Left ventricle myocardium superior (tissue), 1 donor: ENCODE measurements around the gene F10. TPM values are rescaled to one million over a fixed set of nuclear protein-coding genes. Genes with fewer than 3 reads are reported as not detected.

ENCODE experiments used
- ATAC-seq: fragments of 200-7000 bp; cut with Tn5 transposase; one replicate; pipeline ENCODE4 v1.9.1; 2020; ENCODE audit warnings: mild to moderate bottlenecking, moderate library complexity
- DNase-seq: peaks from one replicate; pipeline ENCODE4 v3.0.0-alpha.2; 2020
- intact Hi-C: fragments of 100-400 bp; cut with micrococcal nuclease; formaldehyde crosslinking; loops from one replicate; pipeline ENCODE4 v1.11.0; 2022
- total RNA-seq: library from RNA; stranded (reverse); fragmentation: NEBNext Ultra II Directional; extraction: Animal tissue kit (Norgen Biotek cat#: 25700); gene quantifications from one replicate; pipeline ENCODE4 v1.2.1, GENCODE V29; 2021
- donor health status: DM: no; HTN: yes; CAD: no; lungs with severe emphysema.

Gene F10
- total RNA-seq, 1 donor from 2014 or later = 7.1 TPM

DNA sequence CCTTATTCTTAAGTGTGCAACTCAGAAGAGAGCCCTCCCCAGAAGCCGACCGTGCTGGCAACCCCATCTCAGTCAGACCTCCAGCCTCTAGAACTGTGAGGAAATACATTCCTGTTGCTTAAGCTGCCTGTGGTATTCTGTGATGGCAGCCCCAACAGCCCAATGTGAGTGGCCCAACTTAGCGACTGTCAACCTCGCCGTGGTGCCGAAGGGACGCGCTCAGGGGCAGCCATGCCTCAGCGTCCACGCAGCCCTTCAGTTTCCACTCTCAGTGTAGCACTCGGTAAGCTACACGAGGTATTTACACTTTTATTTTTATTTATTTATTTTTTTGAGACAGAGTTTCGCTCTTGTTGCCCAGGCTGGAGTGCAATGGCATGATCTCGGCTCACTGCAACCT lies 54.2 kb downstream of the F10 start:
- DNase-seq (no peak), ATAC-seq (no peak)
- intact Hi-C loops = no loop called here

DNA sequence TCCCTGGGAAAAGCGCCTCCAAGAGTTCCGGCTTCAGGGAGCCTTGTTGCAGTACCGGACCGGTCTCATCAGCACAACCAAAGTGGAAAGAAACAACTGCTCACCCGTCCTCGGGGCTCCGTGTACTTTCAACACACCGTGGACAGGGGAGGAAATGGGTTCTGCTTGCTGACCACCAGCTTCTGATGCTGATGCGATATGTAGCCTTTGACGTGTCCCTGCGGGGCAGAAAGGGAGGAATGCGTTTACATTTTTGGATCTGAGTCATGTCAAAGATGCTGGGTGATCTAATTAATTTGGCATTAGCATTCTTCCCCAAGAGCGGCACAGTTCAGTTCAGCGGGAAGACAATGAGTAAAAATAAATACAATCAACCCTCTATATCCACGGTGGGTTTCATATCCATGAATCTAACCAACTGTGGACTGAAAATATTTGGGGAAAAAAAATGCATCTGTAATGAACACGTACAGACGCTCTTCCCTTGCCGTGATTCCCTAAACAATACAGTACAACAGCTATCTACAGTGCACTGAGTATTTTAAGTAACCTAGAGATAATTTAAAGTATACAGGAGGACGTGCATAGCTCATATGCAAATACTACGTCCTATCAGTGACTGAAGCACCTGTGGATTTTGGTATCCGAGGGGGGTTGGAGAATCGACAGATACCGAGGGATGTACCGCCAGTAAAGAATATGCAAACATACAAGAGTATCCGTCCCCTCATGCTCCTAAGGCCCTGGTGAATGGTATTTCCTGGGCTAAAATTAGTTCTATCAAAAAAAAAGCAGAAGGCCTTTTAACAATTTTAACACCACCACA lies 55.7 kb downstream of the F10 start:
- DNase-seq (no peak), ATAC-seq (peak; percentile 26)
- intact Hi-C loops = no loop called here

DNA sequence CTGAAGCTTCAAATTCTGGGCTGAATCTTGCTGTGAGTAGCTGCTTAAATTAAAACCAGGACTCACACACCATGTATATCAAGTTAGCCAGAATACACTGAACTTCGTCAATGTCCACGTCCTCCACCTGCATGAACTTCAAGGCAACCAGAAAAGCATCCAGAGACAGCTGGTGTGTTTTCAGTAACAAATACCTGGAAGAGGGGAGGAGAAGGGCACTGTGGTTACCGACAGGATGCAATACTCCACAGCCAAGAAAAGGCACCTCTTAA lies 56.2 kb downstream of the F10 start:
- intact Hi-C loops = no loop called here
- no peak for DNase-seq
- no peak for ATAC-seq

DNA sequence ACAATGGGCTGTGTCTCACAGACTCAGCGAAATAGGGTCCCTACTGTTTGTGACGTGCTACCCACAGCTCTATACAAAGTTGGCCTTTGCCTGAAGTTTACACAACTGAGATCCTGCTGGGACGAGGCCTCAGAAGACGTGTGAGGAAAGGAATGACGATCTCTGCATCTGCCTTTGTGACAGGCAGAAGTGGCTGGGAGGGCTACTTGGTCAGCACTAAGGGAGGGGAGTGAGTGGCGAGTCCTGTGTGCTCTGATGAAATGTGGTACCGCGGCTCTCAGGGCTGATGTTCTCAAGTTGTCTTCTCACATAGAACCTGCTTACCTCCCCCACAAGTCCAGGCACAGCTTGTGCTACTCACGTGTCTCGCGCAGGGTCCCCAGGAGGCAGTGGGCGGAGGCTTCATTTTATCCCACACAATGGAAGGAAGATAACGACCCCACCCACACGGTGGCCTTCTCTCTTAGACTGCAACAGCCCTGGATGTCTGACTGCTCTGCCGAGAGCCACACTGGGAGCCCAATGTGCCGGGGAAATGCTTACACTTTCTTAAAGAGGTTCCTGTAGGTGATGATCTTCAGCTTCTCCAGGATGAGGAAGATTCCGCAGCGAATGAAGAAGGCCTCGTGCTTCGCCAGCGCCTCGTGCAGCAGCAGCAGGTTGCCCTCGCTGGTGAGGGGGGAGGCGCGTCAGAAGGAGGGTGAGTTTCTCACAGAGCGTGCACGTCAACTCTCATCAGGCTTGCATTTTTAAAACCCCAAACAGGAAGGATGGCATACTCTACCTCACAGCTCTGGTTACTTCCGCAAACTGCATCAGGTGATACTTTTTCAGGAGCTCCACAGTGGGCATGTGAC lies 57.0 kb downstream of the F10 start:
- DNase-seq (no peak), ATAC-seq (peak; percentile 56)
- intact Hi-C loops = no loop called here

DNA sequence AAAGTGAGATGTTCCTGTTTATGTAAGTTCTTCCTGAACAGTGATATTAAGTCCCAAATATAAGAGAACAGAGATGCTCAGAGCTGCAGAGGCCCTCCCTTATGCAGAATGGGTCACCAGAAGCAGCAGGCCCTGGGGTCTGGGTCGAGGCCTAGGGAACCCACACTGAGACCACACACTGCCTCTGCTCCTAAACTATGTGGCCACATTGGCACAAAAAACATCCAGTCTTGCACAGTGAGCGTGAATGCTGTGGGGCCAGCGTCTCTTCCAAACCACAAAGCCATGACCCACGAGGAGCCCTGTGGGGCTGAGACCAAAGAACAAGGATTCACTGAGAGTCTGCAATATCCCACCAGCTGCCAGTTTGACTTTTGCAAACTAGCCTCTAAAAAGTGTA lies 59.4 kb downstream of the F10 start:
- intact Hi-C loops = no loop called here
- ATAC-seq (no peak), DNase-seq (no peak)

DNA sequence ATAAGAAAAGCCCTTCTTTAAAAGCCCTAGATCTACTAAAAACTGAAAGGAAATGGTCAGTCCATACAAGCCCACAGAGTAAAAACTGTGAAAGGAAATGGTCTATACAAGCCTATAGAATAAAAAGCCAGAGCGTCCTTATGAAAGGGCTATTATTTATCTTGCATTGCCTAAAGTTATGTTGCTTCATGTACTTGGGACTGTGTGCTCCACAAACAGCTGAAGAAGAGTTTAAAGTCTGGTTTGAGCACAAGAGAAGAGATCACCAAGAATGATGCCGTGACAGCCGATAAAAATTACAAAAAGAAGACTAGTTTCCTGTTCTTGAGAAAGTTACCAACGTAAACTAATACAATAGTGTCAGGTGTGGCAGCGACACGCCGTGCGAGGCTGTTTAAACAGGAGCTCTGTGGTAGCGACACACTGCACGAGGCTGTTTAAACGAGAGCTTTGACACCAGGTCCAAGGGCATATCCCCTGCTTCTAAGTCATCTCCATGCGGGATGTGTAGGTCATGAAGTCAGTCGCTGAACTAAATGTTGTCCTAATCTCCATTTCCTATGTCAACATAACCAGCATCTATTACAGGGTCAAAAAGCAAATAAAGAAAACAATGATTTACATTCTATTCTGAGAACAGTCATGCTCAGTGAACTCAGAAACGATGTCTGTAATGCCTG lies 61.0 kb downstream of the F10 start:
- DNase-seq (no peak), ATAC-seq (no peak)
- intact Hi-C loops = no loop called here

DNA sequence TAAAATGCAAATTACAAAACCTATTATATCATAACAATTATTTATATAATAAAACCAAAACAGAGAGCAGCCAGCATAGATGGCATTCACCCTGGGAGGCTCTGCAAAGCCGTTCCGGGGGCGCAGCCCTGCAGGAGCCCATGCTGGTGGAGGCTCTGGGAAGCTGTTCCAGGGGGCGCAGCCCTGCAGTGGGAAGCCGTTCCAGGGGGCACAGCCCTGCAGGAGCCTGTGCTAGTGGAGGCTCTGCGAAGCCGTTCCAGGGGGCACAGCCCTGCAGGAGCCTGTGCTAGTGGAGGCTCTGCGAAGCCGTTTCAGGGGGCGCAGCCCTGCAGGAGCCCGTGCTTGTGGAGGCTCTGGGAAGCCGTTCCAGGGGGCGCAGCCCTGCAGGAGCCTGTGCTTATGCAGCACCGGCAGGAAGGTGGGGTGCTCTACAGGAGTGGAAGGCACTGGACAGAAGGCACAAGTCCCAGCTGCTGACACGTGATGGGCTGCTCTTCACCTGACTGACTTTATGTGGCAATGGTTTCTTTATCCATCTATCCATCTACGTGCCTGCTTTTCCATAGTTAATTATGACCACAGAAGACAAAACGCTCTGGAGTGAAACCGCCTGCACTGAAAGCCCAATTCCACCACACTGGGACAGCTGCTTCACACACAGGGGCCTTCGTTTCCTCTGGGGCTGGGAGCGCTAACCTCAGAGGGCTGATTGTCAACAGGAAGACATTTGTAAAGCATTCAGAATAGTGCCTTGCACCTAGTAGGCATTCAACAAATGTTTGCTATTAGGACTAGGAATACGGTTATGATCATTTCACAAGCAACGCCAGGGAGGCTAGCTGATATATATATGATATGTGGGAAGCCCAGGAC lies 62.2 kb downstream of the F10 start:
- ATAC-seq = no peak
- intact Hi-C loops = no loop called here

DNA sequence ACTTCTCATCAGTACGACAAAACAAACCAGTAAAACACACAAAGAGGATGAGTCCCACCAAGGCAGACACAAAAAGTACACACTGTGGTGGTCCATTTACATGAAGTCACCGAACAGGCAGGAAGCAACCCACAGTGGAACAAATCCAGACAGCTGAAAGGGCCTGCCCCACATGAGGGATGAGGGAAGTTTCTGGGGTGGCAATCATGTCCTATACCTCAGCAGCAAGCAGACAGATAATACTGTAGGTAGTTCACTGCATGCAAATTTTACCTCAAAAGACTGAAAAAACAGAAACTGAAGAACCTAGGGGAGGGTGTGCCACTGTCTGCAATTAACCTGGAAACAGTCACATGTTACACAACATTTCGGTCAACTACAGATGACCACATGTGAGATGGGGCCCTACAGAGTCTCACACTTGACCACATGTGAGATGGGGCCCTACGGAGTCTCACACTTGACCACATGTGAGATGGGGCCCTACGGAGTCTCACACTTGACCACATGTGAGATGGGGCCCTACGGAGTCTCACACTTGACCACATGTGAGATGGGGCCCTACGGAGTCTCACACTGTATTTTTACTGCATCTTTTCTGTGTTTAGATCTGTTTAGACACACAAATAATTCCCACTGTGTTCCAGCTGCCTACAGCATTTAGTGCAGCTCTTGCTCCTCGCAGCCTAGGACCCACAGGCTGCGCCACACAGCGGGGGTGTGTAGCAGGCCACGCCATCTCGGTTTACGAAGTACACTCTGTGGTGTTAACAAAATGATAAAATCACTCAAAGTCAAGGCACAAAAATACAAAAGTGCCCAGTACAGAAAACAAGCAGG lies 63.7 kb downstream of the F10 start:
- intact Hi-C loops = no loop called here
- no peak for ATAC-seq

More for the DNA sequence above, 62.2 kb downstream of the F10 start:
- DNase-seq = no peak

DNA sequence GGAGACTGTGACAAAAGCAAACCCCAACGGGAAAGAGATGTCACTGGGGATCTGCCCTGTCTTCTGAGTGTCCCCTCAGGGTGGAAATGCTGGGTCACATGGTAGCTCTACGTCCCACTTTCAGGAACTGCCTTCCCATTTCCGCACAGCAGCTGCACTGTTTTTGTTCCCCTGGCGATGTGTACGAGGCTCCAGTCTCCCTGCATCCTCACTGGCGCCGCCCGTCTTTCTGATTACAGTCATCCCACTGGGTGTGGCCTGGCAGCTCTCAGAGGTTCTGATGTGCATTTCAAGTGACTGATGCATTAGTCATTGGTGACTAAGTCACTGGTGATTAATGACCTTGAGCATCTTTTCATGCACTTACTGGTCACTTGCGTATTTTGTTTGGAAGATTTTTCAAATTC lies 64.7 kb downstream of the F10 start:
- ATAC-seq = peak; percentile 99
- intact Hi-C loops = no loop called here
- peak; percentile 89 for DNase-seq

More for the DNA sequence above, 63.7 kb downstream of the F10 start:
- DNase-seq = no peak

DNA sequence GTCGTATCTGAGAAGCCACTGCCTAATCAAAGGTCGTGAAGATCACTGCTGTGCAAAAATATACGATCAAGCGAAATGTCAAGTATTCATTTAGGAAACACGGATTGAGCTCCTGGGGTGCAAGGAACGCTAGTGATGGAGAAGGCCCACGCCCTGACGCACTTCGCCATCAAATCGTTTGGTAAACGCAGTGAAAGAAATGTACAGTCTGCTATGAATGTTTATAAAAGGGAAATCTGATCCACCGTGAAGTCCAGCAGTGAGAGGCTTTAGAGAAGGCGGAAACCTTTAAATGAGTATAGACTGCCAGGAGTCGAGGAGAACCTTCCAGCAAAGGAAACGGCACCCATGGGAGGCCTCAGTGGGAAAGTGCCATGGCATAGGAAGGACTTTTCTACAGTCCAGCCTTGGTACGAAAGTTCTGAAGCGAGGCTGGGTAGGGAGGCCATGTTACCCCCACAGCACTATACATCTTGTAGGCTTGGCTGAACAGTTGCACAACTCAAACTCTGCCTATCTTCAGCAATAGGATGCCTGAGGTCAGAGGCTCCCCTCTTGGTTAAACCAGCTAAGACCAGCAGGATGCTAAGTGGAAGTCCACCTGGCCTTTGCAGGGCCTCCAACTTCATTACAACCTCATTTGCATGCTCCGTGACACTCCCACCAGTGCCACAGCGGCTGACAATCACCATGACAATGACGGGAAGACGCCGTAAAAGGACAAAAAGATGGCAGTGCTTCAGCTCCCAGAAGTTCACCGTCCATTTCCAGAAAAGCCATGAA lies 65.5 kb downstream of the F10 start:
- DNase-seq = no peak
- intact Hi-C loops = no loop called here
- ATAC-seq = no peak

DNA sequence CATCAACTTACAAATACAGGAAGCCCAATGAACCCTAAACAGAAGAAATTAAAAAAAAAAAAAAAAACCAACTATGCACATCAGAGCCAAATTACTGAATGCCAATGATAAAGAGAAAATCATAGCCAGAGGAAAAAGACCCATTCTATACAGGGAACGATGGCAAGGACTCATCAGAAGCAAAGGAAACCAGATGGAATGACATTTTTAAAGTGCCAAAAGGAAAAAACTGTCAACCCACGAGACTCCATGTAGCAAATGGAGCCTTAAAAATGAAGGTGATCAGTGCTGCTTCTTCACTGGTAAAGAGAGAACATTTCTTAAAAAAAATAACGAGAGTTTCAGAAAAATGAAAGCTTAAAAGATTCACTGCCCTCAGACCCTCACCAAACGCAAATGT lies 67.6 kb downstream of the F10 start:
- intact Hi-C loops = no loop called here
- DNase-seq = no peak
- ATAC-seq = no peak

DNA sequence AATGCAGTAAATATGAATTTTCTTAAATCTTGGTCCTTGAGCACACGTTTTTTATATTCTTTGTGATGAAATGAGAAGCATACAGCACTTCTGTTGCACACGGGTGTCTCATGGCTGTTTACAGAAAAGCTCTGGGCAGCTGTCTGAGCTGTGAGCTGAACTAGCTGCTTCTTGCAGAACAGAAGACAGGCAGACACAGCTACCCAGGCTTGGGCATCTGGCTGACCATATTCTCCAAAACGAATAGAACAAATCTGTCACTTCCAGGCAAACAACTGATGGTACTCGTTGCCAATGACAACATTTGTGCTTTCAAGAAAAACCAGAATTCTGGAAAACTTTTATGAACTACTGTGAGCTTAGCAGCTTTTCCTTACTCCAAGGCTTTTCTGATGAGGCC lies 69.7 kb downstream of the F10 start:
- intact Hi-C loops = no loop called here
- DNase-seq = no peak
- no peak for ATAC-seq

DNA sequence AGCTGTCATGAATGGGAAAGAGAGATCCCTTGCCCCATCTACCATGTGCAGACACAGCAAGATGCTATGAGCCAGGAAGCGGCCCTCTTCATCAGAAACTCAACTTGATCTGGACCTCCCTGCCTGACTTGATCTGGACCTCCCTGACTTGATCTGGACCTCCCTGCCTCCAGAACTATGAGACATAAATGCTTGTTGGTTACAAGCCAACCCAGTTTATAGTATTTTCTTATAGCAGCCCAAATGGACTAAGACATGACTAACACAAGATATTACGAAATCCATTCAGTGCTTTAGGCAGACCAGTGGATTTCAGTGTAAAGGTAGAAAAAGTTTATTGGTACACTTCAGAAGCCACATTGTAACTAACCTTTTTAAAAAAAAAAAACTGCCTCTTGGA lies 70.3 kb downstream of the F10 start:
- intact Hi-C loops = no loop called here
- DNase-seq (no peak), ATAC-seq (no peak)

DNA sequence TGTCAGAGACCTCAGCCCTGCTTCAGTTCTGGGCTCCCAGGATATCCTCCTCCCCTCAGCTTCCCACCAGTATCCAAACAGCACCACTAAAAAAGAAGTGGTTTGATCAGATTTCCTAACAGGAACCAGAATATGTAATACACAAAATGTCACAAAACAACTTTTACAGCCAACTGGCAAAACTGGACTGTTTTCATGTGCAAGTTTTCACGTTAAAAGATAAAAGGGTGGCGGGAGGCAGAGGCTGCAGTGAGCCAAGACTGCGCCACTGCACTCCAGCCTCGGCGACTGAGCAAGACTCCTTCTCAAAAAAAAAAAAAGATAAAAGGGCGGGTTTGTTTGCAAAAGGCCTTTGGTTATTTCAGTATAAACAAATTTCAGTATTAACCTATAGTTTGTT lies 72.8 kb downstream of the F10 start:
- intact Hi-C loops = no loop called here
- no peak for ATAC-seq

DNA sequence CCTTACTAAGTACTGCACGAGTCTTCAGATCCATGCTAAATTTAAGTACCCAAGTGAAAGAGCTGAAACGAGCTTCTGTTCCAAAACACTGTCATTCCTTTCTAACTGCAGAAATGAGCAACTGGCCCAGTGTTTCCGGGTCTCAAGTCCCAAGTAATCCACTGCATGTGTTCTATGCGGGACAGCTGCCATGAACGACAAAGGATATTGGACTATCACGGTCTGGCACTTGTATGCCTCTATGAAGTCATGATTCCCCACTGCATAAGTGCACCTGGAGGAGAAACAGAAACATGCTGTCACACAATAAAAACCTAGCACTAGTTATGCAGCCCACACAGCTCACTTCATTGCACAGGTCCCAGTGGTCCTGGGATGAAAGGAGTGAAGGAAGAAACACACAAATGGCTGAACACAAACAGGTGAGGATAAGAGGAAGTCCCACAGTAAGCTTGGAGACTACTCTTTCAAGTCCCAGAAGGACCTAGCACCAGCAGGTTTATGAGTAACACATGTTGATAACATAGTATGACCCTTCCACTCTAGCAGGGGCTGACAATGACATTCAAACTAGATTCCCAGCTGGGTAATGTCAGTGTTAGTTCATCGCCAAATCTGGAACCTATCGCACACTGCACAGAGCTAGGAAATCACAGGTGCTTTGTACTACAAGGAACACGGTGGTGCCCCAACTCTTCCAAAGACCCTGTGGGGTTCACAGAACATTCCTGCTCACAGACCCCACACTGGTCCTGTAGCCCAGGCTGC lies 74.6 kb downstream of the F10 start:
- DNase-seq (no peak), ATAC-seq (peak; percentile 71)
- intact Hi-C loops = no loop called here

More for the DNA sequence above, 72.8 kb downstream of the F10 start:
- DNase-seq = no peak
